ENCODE data around the gene LRRC28.
"Not testable (repeated sequence)": the region's sequence is repeated elsewhere in the genome, so short reads cannot be mapped to it uniquely, and the experiment has no call there.

The LRRC28 gene

DNA sequence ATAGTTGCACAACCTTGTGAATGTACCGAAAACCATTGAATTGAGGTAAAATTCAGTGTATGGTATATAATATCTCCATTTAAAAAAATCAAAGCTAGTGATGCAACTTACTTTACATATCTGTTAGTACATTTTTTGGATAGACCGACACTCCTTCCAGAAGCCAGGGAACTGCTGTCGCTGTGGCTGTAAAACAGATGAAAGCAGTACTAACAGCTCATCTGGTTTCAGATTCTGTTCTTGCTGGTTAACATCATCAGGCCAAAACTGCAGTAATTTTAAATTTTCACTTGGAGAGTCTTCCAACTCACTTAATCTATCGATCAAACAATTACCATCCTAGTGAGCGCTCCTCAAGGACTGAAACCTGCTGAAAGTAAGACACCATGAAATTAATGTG lies 145.1 kb downstream of the LRRC28 start:
- DNase-seq (ENCODE audit: low read depth in 2 of 2): no peak

- no peak for DNase-seq (ENCODE audit: low read depth in 2 of 2)
These were observed 147.8 kb downstream of the LRRC28 start for GRCh38 chr15:99399061-99399460.

DNA sequence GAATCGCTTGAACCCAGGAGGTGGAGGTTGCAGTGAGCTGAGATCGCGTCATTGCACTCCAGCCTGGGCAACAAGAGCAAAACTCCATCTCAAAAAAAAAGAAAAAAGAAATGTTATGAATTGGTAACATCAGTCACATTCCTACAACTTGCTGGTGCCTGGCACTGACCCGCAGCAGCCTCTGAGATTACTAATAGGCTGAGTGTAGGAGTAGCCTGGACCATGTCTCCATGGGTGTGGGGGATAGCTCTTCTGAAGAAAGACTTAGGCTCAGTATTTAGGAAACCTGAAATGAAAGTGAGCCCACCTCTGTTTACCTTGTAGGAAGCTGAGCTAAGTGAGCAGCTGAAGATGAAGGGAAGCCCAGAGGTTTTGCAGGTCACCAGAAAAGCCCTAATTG lies 148.3 kb downstream of the LRRC28 start:
- DNase-seq (ENCODE audit: low read depth in 2 of 2): no peak

- not testable (repeated sequence) for DNase-seq (ENCODE audit: low read depth in 2 of 2)
These were observed 149.9 kb downstream of the LRRC28 start for GRCh38 chr15:99401216-99401615.

GRCh38 chr15:99402014-99402729 lies 150.9 kb downstream of the LRRC28 start:
- no peak for DNase-seq (ENCODE audit: low read depth in 2 of 2)

GRCh38 chr15:99403597-99403996 lies 152.3 kb downstream of the LRRC28 start:
- DNase-seq (ENCODE audit: low read depth in 2 of 2): no peak

GRCh38 chr15:99404454-99404853 lies 153.2 kb downstream of the LRRC28 start:
- DNase-seq (ENCODE audit: low read depth in 2 of 2): no peak

DNA sequence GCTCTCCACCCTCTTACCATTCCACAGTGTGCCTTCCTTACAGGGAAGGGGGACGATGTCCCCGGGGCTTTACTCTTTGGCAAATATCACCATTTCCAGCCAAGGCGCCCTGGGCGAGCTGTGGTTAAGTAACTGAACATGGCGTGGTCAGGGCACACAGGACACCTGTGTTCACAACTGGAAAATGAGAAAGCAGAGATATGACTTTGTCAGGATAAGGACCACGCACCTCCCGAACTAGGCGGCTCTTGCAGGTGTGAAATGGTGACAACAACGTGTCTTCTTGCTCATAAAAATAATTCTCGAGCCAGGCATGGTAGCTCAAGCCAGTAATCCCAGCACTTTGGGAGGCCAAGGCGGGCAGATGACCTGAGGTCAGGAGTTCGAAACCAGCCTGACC lies 154.8 kb downstream of the LRRC28 start:
- DNase-seq (ENCODE audit: low read depth in 2 of 2): no peak

GRCh38 chr15:99406716-99407487 lies 155.6 kb downstream of the LRRC28 start:
- DNase-seq (ENCODE audit: low read depth in 2 of 2): no peak

- DNase-seq (ENCODE audit: low read depth in 2 of 2): no peak
These were observed 156.4 kb downstream of the LRRC28 start for GRCh38 chr15:99407716-99408115.

GRCh38 chr15:99408236-99409096 lies 157.2 kb downstream of the LRRC28 start:
- no peak for DNase-seq (ENCODE audit: low read depth in 2 of 2)

GRCh38 chr15:99409097-99409473 lies 157.8 kb downstream of the LRRC28 start:
- DNase-seq (ENCODE audit: low read depth in 2 of 2): no peak

DNA sequence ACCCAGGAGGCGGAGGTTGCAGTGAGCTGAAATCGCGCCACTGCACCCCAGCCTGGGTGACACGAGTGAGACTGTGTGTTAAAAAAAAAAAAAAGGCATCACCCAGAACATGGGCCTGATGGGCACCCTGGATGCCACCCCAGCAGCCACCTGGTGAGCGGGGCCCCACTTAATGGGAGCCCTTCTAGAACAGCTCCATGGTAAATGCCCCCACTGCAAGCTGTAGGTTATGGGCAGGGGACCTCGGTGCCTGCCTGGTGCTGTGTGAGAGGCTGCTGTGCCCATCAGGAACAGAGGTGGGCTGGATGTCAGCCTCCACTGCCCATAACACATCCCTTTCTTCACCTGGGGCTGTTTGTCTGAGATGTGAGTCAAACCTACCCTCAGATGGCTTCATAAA lies 158.3 kb downstream of the LRRC28 start:
- no peak for DNase-seq (ENCODE audit: low read depth in 2 of 2)

DNA sequence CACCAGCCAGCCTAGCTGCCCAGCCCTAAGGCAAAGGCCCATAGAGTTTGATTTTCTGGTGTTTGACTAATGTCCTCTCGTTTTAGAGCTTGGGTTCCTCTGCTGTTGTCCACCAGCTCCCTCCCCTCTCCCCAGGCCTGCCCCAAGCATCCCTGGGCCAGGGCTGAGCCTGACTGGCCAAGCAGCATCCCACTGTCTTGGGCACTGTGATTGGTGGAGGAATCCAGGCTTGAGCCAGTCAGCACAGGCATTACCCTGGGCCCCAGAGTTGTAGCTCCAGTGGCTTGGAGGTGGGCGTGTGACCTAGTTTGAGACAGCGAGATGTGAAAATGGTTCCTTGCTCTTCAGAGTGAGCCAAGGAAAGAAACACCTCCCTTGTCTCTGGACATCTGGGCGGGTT lies 159.2 kb downstream of the LRRC28 start:
- no peak for DNase-seq (ENCODE audit: low read depth in 2 of 2)

- DNase-seq (ENCODE audit: low read depth in 2 of 2): no peak
These were observed 160.0 kb downstream of the LRRC28 start for GRCh38 chr15:99411234-99411633.

DNA sequence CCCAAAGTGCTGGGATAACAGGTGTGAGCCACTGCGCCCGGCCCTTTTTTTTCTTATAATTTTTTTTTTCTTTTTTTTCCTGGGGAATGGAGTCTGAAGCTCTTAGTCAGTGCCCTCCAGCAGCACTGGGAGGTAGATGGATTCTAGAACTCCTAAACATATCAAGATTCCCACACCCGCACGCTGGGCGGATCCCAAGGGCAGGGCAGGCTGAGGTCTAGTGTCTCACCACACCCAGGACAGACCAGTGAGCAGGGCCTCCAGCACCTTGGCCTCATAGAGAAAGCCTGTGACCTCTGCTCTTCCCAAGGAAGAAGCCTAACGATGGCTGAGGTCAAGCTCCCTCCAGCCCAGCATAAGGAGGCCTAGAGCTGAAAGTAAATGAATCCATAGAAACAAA lies 160.8 kb downstream of the LRRC28 start:
- DNase-seq (ENCODE audit: low read depth in 2 of 2): no peak

GRCh38 chr15:99412626-99413025 lies 161.3 kb downstream of the LRRC28 start:
- DNase-seq (ENCODE audit: low read depth in 2 of 2): no peak

- no peak for DNase-seq (ENCODE audit: low read depth in 2 of 2)
These were observed 162.9 kb downstream of the LRRC28 start for GRCh38 chr15:99413955-99414754.

DNA sequence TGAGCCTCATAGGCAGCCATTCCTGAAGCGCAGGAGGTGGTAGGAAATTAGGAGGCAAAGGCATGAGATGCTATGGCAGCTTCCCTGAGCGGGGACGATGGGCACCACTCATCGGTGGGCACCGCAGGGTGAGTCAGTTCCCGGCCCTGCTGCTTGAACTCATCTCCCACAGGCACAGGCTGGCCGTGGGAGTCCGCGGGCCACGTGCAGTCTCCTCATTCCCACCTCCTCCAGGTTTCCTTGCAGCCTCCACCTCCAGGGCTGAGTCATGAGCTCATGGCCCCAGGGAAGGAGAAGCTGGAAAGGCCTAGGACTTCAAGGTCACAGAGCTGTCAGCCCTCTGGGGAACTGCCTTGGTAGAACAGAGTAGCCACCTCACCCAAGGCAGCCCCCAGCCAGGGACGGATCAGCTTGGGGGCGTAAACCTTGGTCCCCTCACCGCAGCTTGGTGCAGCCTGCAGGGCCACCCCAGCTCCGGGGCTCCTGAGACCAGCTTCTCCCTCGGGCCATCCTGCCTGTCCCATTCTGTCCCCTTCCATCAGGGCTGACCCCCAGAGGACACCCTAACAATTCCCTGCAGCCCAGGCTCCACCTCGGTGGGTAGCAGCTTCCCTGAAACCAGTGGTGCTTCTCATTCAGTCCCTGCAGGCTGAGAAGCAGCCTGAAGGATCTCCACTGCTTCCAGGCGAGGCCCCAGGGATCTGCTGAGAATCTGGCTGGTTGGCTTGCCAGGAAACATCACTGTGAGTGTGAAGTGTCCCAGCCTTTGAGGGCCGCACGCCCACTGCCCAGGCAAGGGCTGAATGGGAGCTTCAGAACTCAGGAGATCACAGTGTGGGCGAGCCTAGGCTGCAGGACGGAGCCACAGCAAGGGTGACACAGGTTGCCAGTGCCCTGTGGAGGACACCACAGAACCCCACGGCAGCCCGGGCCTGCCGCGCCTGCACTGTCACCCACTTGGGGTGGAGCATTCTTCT lies 163.8 kb downstream of the LRRC28 start:
- no peak for DNase-seq (ENCODE audit: low read depth in 2 of 2)

Measured in stimulated activated CD4-positive, alpha-beta T cell treated with anti-CD3 and anti-CD28 coated beads, Interleukin-15, amount 100 ng/mL, for 48 hours (primary cell).